HL-60/S4 (cell line): ENCODE data around the gene GRIK4.

Source experiments
- in situ Hi-C: fragments of 300-500 bp; cut with MboI; formaldehyde crosslinking; loops from 2 replicates; pipeline ENCODE4 v1.14.3; 2022; ENCODE audit warnings: low sequenced_read_pairs

GRIK4 gene

DNA sequence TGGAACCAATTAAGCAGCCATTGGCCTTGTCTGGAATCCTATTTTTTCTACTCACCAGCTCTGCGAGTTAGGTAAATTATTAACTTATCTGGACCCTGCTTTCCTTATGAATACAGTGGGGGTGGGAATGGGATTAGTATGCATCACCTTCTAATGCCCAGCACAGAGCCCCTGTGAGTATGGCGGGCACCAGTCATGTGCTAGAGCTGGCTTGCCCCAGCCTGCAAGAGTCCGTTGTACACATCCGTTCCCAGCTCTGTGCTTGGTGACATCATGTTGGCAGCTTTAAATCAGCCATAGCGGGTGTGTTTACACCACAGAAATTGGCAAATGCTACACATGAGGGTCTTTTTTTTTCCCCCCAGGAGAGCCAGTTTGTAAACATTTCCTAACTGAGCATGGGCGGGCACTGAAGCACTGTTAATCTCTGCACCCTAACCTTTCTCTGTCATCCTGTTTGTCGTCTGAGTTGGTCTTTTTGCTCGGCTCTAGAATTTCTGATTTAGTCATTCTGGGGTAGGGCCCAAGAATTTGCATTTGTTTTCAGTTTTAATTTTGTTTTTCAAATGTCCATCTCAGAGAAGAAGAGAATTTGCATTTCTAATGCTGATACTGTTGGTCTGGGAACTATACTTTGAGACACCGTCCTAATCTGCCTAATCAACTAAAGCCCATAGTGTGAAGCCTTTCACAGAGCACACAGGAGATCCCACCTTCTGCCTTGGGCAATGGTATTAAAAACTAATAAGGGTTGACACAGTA lies 382.1 kb downstream of the GRIK4 start:
- in situ Hi-C loops: no loop called here

- in situ Hi-C loops: no loop called here
Measured at GRCh38 chr11:120894202-120894985, 382.8 kb downstream of the GRIK4 start.

DNA sequence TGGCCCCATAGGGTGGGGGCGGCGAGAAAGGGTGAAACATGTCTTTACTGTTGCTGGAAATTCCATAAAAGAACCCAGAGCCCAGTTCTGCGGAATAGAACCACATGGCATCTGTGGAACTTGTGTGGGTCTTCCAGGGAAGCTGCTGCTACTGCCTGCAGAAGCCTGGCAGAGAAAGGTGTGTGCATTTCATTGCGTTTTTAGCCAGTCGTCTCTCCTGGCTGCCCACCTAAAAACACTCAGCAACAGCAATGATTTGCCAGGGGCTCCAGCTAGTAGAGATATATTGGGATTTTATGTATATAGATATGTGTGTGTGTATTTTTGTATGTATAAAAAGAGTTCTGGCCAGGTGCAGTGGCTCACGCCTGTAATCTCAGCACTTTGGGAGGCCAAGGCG lies 385.1 kb downstream of the GRIK4 start:
- in situ Hi-C loops: no loop called here

GRCh38 chr11:120898568-120898967 lies 387.0 kb downstream of the GRIK4 start:
- in situ Hi-C loops: no loop called here

DNA sequence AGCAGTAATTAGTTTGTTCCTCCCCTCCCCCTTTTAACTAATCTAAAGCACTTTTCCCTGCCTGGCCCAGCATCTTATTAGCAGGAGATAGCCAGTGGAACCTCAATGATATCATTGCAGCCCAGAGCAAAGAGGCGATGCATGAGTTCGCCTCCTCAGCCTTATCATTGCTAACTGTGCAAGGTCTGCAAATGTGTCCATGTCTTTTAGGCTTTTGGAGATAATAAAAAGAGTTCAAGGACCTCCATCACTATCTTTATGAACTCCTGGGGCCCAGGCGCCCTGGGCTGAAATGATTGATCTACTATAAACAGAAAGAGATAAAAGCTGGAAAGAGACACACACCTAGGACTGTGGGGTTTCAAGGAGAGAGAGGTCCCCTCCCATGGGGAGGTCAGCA lies 388.2 kb downstream of the GRIK4 start:
- in situ Hi-C loops: no loop called here

- in situ Hi-C loops: no loop called here
Measured at GRCh38 chr11:120900643-120901042, 389.1 kb downstream of the GRIK4 start.

DNA sequence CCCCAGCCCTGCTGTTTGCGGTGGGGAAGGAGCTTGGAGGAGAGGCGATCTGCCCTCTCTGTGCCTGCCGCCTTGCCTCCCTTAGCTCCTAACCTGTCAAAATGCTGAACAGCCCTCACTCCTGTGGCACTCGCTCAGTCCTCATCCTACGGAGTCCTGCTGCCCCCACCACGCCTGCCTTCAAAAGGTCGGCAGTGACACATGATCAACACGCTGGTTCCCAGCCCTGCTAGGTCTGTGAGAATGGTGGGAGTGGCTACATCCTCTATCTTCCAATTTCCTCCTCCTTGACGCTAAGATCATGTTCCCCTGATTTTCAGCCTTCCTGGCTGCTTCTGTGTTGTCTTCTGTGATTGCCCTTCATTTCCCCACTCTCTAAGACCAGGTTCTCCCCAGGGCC lies 392.1 kb downstream of the GRIK4 start:
- in situ Hi-C loops: no loop called here

DNA sequence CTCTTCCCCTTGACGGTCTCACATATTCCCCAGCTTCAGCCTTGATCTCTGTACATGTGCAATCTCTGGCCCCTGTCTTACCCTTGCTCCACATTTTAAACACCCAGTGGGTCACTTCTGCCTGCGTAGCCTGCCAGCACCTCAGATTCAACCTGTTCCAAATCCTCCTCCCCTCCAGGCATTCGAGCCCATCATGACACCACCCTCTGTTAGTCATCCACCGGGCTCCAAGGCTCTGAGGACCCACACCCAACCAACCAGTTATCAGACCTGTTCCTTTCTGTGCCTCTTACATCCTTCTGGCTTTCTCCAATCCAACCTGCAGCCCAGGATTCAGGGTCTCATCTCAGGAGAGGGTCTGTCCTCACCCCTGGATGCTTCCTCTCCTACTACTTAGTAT lies 392.6 kb downstream of the GRIK4 start:
- in situ Hi-C loops: no loop called here

- in situ Hi-C loops: no loop called here
Measured at GRCh38 chr11:120906766-120907165, 395.2 kb downstream of the GRIK4 start.

DNA sequence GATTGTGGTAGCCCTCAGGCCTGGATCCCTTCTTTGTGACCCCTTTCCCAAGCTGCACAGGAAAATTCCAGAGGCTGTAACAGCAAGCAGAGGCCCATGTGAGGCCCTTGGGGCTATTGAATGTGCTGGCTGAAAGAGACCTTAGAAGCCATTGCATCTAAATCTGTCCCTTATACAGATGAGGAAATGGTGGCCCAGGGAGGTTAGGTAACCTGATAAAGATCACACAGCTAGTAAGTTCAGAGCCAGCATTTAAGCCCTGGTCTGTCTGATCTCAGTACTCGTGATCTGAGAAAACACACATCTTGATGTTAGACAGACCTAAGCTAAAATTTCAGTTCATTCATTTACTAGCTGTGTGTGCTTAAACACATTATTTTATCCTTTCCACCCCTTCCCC lies 396.4 kb downstream of the GRIK4 start:
- in situ Hi-C loops: no loop called here

DNA sequence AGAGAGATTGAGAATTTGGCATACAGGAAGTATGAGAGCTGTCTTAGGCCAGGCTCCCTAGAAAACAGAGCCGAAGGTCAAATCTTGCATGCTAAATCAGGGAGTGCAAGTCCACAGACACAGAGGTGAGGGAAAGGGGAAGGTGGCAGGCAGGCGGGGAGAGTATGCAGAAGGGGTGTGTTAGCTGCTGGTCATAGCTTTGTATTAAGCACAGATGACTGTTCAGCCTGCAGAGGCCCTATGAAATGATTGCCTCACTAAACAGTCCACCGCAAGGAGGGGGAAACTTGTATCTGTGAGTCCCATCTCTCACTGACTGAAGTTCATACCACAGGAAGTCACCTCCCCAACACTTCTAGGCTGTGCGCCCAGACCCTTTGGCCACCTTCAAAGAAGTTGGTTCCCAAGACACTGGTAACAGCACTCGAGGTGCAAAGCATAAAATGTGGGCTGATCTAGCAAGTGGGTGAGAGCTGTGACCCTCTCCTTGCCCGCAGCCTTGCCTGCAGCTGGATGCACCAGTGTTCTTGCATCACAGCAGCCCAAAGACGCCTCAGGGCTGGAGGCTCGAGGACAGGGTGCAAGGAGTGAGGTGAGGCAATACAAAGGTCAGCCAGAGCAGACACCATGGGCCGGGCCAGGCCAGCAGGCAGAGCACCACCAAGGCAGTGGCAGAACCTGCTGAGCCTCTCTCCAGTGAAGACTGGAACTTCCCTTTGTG lies 397.1 kb downstream of the GRIK4 start:
- in situ Hi-C loops: no loop called here

- in situ Hi-C loops: no loop called here
Measured at GRCh38 chr11:120909676-120910416, 398.3 kb downstream of the GRIK4 start.

DNA sequence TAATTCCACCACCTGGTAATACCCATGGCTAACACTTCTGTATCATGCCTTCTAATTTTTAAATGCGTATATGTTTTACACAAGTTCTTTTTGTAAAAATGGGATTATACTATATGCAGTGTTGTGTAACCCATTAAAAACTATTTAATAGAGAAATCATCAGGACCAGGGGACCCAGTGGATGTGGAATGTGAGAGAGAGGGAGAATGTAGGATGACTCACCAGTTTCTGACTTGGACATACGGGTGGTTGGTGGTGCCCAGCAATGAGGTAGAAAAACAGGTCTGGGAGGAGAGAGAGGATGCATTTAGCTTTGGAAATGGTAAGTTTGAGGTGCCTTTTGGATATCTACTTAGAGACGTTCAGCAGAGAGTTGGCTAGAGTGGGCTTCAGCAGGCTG lies 400.4 kb downstream of the GRIK4 start:
- in situ Hi-C loops: no loop called here

DNA sequence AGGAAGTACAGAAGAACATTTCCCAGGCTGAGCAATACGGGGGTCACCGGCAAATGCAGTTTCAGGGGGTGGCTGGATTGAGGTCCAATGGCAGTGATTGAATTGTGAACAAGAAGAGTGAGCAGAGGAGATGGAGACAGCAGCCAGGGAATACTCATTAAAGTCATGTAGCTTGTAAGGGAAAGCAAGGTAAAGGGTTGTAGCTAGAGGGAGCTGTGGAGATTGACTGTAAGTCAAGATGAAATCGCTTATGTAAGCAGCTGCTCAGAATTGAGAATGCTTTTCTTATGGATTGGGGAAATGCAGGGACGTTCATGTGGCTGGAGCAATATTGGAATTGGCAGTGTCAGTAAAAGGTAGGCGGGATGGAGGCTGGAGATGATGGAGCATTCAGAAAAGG lies 401.0 kb downstream of the GRIK4 start:
- in situ Hi-C loops: no loop called here

DNA sequence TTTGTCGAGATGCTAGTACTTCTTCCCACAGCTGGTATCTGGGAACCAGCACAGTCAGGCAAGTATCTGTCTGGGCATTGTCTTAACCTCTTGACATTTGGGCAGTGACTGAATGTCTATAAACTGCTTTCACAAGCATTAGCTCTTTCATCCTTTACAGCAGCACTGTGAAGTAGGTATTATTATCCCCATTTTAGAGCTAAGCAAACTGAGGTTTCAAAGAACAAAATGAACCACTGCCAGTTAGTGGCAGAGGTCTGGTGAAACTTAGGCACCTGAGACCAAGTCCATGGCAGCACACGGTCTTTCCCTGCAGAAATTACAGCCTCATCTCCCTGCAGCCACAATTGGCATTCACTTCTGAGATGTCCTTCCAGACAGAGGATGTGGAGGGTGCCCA lies 401.4 kb downstream of the GRIK4 start:
- in situ Hi-C loops: no loop called here

- in situ Hi-C loops: no loop called here
Measured at GRCh38 chr11:120914021-120914420, 402.5 kb downstream of the GRIK4 start.

DNA sequence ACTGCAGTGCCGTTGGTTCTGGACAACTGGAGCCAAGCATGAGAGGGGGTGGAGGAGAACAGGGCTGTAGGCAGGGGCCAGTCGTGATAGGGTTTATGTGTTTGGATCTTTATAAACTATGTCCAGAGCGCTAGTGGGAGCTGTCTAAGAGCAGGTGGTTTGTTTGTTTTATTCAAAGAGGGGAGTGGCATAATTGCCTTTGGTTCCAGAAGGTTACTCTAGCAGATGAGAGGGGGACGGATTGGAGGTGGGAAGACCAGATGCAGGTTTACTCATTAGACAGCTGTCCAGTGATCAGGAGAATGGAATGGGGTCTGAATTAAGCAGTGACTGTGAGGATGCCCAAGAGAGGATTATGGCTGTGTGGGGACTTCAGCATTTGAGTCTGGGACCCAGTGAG lies 403.1 kb downstream of the GRIK4 start:
- in situ Hi-C loops: no loop called here

GRCh38 chr11:120917559-120918239 lies 406.2 kb downstream of the GRIK4 start:
- in situ Hi-C loops: no loop called here

GRCh38 chr11:120918257-120918656 lies 406.7 kb downstream of the GRIK4 start:
- in situ Hi-C loops: no loop called here

- in situ Hi-C loops: no loop called here
Measured at GRCh38 chr11:120919045-120919444, 407.5 kb downstream of the GRIK4 start.

GRCh38 chr11:120919566-120919965 lies 408.0 kb downstream of the GRIK4 start:
- in situ Hi-C loops: no loop called here
